HG03064 (cell line): Measurements from ENCODE around the gene ST3GAL4.

Experiments
- ATAC-seq: cut with Tn5 transposase; IDR thresholded peaks from one replicate; pipeline ENCODE4 v1.9.1; 2021; ENCODE audit warnings: low read depth; ENCODE audit not compliant: unreplicated experiment

ST3GAL4 gene

GRCh38 chr11:126328938-126329643 is 26.4 kb upstream of the ST3GAL4 start:
- ATAC-seq: no peak

DNA sequence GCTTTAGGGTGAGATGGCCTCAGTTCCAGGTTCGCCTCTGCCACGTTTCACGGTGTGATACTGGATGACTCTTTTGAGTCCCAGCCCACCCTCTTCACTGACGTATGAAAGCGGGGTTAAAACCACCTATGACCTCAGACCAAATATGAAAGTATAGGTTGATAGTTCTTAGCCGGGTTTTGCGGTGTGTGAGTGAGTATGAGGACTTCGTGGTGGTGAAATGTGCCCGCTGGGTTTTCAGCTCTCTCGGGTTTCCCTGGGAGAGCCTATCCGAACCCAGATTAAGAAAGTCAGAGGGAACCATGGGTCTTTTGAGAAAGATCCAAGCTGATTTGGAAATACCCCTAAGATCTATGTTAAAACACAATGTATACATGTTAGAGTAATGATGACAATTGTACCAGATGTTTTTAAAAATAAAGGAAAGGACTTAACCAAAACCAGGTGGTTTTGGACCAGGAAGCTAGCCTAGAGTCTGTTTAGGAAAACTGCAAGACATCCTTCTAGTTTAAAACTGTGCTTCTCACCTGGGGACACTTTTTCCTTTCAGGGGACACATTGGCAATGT is 25.8 kb upstream of the ST3GAL4 start:
- ATAC-seq: no peak

DNA sequence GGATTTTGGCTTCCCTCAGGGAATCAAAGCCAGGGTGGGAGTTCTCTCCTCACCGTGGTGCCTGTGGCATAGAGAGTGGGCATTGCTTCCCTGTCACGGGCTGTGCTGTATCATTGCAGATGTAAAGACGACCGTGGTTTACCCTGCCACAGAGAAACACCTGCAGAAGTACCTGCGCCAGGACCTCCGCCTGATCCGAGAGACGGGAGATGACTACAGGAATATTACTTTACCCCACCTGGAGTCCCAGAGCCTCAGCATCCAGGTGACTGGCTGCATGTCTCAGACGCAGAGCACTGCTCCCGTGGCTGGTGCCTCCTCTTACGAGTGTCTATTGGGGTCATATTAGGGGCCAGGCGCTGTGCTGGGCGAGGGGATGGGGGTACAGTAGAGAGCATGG is 24.2 kb upstream of the ST3GAL4 start:
- no peak for ATAC-seq

DNA sequence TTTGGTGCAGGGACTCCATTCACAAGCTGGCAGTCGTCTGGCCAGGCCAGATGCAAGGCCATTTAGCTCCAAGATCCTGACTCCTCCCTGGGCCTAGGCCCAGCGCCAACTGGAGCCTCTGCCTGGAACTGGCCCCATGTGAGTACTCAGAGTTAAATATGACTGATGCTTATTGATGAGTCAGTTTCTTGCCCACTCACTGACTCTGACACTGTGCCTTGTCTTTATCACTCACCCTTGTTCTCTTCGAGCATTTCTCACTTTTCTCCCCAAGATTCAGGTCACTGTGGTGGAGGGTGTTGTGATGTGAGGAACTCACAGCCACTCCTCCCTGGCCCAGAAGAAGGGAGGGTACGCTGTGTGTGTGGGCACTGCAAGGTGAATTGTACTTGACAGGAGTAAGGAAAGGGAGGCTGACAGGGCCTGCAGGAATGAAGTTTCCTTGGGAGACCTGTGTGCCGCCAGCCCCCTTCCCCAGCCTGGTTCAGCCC is 23.2 kb upstream of the ST3GAL4 start:
- ATAC-seq: no peak

DNA sequence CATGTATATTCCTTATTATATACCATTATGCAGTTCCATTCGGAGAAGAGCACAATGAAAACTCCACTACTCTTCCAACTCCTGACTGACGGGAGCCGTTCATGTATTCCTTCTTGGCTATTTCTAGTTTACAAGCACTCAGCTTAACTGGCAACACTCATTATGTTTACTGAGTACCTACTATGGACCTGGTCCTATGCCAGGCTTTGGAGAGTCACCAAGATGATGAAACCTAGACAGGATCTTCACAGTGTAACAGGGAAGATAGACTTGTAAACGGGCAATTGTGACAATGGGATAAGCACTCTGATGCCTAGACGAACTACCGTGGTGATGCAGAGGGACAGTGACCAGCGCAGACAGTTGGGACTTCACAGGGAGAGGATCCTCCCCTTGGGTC is 22.3 kb upstream of the ST3GAL4 start:
- no peak for ATAC-seq

DNA sequence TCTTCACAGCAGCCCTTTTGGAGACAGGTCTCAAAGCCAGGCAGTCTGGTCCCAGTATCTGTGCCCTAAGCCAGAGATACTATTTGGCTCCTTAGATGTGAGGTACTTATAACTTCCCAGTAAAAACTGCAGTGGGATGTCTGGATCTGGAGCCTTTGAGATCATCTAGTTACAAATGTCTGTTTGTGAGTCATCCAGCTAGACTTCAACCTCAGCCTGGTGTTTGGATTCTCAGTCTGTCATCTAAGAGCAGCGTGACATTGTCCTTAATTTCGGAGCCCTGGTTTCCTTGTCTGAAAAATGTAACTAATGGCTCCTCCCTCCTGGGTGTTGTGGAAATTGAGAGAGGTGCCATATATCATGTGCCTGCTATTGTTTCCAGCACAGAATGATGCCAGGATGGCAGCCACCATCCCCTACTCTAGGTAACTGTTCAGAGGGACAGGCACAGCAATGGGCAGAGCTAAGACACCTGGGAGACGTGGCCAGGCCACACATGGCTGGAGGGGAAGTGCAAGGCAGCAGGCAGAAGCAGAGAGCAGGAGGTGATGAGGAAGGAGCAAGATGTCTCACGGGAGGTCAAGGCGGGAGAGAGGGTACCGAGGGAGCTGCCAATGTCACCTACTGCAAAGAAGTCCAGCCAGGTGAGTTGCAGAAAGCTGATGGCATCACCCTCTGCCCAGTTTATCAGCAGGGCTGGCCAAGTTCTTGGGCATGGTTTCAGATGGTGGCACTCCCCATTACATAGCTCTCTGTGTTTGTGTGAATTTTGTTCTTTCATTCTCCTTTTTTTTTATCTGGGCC is 20.6 kb upstream of the ST3GAL4 start:
- no peak for ATAC-seq

- no peak for ATAC-seq
Observed at GRCh38 chr11:126335463-126335760, 20.1 kb upstream of the ST3GAL4 start.

DNA sequence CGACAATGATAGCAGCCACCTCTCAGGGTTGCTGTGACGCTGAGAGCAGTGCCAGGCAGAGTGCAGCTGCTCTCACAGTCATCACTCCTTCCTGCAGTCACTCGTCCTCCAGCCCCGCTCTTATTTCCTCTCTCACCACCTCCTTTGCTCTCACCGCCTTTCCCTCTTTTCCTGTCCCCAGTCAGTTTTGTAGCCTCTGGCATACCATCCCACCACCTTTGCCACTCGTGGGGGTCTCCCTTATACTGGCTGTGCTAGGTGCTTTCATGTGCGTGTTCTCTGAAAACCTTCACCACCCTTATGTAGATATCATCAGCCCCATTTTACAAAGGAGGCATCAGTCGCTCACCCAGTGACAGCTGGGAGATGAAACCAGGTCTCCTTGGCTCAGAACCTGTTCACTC is 19.3 kb upstream of the ST3GAL4 start:
- no peak for ATAC-seq

DNA sequence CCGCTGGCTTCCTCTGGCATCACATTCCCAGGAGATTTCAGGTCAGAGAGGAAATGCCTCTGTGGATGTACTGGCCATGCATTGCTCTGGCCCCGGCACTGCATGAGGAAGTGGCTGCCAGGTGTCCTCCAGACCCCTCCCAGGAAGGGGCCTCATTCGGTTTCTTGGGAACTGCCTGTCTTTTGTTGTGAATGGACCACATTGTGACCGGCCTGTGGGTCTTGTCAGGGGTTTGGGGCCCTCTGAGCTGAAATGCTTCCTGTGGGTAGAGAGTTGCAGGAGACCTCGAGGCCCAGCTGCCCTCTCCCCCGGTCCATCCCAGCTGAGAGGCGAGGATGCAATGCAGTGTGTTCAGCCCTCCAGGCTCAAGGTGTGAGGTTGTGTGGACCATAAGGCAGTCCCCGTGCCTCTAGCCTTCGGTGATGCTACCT is 18.8 kb upstream of the ST3GAL4 start:
- ATAC-seq: no peak

- no peak for ATAC-seq
Observed at GRCh38 chr11:126337126-126337473, 18.4 kb upstream of the ST3GAL4 start.

DNA sequence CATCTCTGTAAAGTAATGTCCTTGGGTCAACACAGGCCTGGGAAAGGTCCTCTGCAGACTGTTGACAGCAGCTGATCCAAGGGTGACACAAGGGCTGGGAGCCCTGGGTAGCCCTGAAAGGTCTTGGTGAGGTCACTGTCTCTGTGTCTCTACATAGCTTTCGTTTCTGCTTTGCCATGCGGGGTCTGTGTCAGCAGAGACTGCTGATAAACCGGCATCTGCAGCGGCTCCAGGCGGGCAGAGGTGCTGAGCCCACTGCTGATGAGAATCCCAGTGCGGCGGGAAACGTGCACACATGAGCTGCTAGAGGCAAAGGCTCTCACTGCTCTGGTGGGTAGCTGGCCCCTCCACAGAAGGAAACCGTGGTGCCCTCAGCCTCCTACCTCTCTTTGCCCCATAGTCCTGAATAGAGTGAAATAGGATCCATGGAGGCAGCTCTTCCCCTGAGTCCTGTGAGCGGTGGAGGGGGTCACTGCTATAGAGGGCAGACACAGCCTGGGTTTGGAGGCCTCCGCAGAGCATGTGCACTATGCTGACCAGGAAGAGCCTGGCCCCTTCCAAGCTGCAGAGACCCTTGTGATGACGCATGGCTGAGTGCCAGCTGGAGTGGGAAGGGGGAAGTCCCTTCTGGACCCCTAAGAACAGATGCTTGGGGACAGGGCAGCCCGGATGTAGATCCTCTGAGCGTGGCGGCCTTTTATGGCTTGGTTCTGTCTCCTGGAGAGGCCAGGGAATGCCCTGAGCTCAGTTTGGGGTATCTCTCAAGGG is 17.8 kb upstream of the ST3GAL4 start:
- ATAC-seq: no peak

DNA sequence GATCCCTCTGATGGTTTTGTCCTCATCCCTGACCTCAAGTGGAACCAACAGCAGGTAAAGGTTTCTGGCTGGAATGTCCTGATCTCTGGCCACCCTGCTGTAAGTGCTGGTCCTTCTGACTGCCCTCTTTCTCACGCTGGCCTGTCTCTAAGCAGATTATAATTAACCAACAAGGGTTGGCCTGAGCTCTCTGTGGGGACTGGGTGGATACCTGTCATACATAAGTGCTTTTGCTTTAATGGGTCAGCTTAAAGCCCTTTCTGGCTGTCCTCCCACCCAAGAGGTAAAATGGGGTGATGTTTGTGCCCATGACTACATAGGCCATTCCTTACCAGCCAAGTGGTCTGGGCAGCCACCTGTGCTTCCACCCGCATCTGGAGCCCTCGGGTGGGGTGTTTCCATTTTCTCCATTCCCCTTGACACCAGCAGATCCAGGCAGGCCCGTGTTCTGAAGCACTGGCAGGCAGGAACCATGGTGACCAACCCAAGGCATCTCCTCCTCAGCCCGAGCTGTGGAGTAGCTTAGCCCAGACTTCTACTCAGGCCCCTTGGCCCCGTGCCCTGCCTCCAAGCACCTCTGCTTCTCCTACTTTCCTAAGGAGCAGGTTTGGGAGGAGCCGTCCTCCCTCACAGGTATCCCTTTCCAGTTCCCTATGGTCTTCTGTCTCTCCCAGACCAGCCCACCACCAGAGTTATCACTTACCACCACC is 17.0 kb upstream of the ST3GAL4 start:
- no peak for ATAC-seq

DNA sequence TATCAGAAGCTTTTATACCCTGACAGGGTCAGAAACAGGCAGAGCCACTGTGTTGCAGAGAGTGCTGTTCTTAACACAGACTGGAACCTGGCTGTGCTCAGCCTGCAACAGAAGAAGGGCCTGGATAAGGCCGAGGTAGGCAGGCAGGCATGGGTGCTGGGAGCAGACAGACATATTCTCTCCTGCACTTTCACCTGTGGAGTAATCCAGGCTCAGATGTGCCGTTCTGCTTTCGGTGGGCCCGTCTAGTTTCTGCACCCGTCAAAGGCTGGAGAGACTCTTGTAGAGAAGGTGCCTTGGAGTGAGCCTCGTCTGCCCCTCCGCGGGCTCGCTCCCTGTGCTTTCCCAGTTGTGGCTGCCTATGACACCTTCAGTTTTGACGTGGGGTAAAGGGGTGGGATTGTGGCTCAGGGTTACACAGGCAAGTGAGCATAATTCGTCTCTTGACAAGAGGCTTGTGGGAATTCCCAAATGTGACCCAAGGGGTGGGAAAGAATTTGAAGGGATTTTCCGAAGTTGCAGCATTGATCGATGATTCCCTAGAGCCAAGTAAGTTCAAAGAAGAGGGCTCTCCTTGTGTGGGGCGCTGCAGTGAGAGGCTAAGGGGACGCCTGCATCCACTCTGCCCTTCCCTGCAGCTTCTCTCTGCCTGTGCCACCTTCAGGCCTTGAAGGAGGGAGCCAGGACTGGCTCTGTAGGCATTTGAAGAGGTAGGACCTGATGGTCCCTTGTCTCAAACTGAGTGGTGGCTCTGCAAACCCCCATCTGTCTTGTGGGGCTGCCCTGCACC is 16.2 kb upstream of the ST3GAL4 start:
- no peak for ATAC-seq

DNA sequence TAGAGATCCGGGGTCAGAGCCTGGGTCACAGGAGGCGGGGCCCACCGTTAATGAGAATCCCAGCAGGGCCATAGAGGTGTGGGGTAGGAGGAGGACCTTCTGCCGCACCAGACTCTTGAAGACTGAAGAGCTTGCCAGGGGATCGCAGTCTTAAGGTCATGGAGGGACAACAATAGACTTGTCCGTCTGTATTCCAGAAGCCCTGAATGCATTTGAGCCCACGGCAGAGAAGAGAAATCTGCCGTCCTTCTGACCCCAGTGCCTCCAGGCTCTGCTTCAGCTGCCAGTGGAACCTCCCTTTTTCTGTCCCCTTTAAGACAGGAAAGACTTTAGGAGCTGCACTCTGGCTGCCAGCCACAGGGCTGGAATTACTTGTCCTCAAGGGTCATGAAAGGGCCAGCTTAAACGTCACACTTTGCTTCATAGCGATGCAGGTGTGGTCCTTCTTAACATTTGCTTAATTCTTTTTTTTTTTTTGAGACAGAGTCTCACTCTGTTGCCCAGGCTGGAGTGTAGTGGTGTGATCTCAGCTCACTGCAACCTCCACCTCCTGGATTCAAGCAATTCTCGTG is 15.5 kb upstream of the ST3GAL4 start:
- no peak for ATAC-seq

DNA sequence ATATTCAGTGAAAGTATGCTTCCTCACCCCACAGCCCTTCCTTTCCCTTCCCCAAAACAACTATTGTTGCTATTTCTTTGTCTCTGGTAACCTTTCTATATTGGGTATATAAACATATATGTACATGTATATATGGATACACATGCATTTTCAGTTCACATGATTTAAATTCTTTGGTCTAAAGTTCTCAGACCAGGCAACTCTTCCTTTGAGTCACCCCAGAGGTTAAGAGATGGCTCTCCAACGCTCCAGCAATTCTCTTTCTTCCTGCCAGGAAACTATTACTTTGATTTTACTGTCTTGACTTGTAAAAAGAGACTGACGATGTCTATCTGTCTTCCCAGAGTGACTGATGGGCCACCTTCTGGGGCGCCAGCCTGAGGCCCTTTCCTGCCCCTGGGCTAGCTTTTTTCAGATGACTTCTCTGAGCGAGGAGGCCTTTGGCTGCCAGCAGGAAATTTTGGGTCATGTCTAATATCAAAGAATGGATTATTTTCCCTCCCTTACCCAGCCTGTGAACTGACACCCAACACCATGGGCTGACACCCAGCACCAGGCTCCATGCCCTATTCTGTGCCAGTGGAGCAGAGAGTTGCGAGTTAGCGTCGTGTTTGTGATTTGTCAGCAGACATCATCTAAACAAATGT is 14.4 kb upstream of the ST3GAL4 start:
- no peak for ATAC-seq

GRCh38 chr11:126341760-126342161 is 13.7 kb upstream of the ST3GAL4 start:
- ATAC-seq: no peak

DNA sequence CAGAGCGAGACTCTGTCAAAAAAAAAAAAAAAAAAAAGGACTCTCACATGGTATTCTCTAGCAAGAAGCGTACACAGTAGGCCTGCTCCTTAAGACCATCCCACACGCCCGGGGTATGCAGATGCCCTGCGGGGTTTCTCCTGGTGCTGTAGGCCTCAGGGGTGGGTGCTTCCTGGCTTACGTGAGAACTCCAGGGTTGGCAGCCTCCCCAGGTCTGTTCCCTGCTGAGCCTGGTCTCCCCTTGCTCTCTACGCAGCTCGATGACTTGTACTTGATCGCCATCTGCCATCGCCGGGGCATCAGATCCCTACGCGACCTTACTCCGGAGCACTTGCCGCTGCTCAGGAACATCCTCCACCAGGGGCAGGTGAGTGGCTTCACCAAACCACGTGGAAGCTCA is 12.4 kb upstream of the ST3GAL4 start:
- no peak for ATAC-seq

DNA sequence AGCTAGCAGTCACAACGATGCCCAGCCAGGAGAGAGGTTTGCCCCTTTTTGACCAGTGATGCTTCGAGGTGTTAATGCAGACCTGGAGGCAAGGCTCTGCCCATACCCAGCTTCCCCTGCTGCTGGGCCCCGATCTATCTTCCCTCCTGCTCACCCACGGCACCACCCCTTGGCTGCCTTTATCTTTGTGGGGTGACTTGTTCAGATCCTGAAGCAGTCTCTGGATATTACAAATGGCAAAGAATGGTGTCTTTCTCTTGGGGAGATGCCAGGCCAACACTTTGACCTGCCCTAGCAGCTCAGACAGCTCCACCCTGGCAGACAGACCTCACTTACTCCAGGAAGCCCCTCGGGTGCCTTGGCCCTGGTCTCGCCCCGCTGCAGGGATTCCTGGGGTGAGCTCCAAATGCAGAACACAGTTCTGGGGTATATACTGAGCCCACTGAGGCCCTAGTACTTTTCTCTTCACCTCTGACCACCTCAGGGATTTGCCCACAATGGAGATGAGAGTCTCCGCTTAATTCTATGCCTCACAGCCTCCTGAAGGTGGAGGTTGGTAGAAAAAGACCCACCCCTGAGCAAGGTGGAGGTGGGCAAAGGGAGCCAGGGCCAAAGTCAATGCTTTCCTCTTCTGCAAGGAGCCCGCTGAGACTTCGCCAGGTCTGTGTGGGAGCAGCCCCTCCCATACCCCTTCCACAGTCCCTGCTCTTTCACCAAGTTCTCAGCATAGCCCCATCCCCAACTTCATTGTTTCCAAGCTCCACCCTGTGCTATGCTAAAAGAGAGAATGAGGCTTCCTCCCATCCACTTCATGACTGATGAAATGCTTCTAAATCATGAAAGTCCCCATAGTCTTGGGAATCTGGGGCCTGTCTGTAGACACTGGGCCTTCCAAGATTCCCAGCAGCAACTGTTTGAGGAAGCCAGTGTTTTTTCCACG is 11.1 kb upstream of the ST3GAL4 start:
- no peak for ATAC-seq
